Skeletal muscle cell (primary cell): ENCODE data around the gene GM2A.
"Not testable (repeated sequence)": the region's sequence is repeated elsewhere in the genome, so short reads cannot be mapped to it uniquely, and the experiment has no call there.

Source experiments
- DNase-seq: peaks from one replicate; pipeline ENCODE4 v3.0.0-alpha.2; 2010; ENCODE audit warnings: low read depth
- H3K4me3 ChIP-seq: 2 replicates; pipeline ENCODE4 v1.5.1; 2011; ENCODE audit warnings: low read depth, mild to moderate bottlenecking, control low read depth, low read length, moderate library complexity

The GM2A gene

GRCh38 chr5:151225475-151225874 is 27.5 kb upstream of the GM2A start:
- no peak for DNase-seq
- no peak overlapping the region for H3K4me3 ChIP-seq

GRCh38 chr5:151227918-151228447 is 25.0 kb upstream of the GM2A start:
- DNase-seq = no peak
- no peak overlapping the region for H3K4me3 ChIP-seq

DNA sequence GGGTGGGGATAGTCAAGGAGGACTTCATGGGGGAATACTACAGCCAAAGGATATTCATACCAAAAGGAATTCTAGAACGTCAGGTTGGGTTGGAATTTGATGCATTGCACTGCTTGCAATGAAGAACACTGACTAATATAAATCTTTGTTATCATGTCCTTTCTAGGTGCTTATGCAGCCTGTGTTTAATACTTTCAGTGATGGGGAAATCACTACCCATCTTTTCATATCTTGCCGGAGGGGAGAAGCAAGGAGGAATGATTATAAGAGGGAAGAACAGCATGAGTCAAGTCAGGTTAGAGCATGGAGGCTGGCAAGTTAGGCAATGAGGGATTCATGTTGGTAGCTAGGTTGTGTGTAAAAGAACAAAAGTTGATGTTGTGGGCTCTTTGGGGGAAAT is 24.0 kb upstream of the GM2A start:
- DNase-seq = no peak

DNA sequence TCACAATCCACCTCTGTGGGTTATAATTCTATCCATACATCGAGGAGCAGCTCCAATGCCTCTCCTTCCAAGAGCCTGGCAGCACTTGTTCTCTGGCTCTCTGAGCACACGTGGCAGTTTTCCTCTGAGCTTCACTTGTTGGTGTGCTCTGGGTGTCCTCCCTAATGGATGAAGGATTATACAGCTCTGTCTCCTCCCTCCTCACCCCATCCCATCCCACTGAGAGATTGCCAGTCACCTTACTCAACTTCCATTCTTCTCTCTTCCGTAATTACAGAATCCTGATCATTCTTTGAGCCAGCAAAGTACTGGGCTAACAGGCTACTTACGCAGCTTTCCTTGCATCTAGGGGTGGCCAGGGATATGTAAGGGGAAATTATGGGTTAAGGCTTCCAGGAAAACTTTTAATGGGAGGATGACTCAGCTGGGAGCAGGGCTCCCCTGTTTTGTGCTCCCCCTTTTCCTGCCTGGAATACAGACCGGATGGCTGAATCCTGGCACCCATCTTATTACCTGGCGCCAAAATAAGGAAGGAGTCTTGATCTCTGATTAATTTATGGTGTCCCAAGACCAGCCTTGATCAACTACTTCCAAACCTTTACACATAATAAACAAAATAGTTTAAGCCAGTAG is 22.8 kb upstream of the GM2A start:
- DNase-seq = no peak
- H3K4me3 ChIP-seq = no peak overlapping the region

More for the DNA sequence above, 24.0 kb upstream of the GM2A start:
- no peak overlapping the region for H3K4me3 ChIP-seq

- DNase-seq = no peak
- no peak overlapping the region for H3K4me3 ChIP-seq
Observed at GRCh38 chr5:151231359-151231758, 21.6 kb upstream of the GM2A start.

DNA sequence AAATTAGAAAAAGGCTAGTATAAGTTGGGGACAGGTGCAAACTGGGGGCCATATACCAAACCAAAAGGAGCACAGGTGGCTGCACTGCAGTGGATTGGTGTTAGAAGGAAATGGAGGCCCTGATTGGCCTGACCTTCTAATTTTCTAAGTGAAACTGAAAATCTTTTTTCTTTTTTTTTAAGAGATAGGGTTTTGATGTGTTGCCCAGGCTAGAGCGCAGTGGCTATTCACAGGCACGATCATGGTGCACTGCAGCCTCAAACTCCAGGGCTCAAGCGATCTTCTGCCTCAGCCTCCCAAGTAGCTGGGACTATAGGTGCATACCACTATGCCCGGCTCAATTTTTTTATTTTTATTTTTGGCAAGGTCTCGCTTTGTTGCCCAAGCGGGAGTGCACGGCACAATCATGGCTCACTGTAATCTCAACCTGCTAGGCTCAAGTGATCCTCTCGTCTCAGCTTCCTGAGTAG is 19.3 kb upstream of the GM2A start:
- DNase-seq = no peak
- no peak overlapping the region for H3K4me3 ChIP-seq

GRCh38 chr5:151234476-151235238 is 18.3 kb upstream of the GM2A start:
- no peak overlapping the region for H3K4me3 ChIP-seq
- DNase-seq = peak; percentile 42

- DNase-seq, H3K4me3 ChIP-seq: not testable (repeated sequence)
Observed at GRCh38 chr5:151235239-151235571, 17.8 kb upstream of the GM2A start.

GRCh38 chr5:151236888-151237287 is 16.1 kb upstream of the GM2A start:
- no peak overlapping the region for H3K4me3 ChIP-seq
- DNase-seq = no peak

DNA sequence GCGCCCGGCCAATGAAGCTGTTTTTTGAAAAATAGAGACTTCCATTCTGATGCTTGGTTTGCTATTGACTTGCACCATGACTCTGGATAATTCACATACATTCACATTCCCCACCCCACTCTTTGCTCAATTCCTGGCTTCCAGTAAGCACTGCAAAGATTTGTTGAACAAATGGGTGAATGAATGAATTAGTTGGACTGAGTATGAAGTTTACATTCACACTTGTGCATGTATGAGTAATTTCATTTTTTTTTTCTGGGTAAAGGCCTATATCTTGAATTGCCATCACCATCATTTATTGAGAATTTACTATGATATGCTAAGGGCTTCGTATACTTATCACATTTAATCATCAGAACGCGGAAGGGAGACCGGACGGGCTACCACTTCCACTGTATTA is 15.3 kb upstream of the GM2A start:
- H3K4me3 ChIP-seq = no peak overlapping the region
- no peak for DNase-seq

DNA sequence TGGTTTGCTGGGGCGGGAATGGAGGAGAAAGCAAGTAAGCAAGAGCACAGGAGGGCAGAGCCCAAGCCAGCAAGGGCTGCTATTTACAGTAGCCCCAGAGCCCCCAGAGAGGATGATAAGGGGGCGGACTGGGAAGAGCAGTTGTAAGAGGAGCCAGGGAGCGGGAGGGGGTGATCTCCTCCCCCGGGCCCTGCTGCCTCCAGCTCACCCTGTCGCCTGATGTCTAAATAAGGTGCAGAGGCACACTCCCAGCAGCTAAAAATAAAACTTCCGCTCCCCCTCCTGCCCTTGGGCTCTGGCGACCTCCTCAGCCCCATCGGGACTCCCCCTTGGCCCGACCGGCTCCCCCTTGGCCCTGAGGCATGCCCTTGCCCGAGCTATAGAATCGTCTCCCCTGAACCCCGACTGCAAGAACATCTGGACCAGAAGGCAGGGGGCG is 14.7 kb upstream of the GM2A start:
- DNase-seq = no peak
- H3K4me3 ChIP-seq = no peak overlapping the region

GRCh38 chr5:151239237-151239861 is 13.6 kb upstream of the GM2A start:
- no peak overlapping the region for H3K4me3 ChIP-seq
- DNase-seq = peak; percentile 23

- not testable (repeated sequence) for H3K4me3 ChIP-seq, DNase-seq
Observed at GRCh38 chr5:151240268-151240835, 12.6 kb upstream of the GM2A start.

- no peak for DNase-seq
- H3K4me3 ChIP-seq = no peak overlapping the region
Observed at GRCh38 chr5:151240924-151241635, 11.9 kb upstream of the GM2A start.

DNA sequence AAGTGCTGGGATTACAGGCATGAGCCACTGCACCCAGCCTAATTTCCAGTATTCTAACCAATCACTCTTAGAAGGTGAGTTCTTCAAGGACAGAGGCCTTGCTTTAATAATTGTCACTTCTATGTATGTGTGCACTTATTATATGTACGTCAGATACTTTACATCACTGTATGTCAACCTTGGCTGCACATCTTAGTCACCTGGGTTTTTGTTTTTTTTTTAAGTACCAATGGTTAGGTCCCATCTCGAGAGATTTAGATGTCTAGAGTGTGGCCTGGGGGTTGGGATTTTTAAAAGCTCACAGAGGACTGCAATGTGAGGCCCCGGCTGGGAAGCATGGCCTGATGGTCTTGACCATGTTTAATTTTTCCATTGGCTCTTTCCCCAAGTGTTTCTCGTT is 9.9 kb upstream of the GM2A start:
- DNase-seq = no peak
- H3K4me3 ChIP-seq = no peak overlapping the region

- no peak overlapping the region for H3K4me3 ChIP-seq
- no peak for DNase-seq
Observed at GRCh38 chr5:151243564-151243963, 9.4 kb upstream of the GM2A start.

- H3K4me3 ChIP-seq = no peak overlapping the region
- DNase-seq = no peak
Observed at GRCh38 chr5:151244206-151244605, 8.8 kb upstream of the GM2A start.

DNA sequence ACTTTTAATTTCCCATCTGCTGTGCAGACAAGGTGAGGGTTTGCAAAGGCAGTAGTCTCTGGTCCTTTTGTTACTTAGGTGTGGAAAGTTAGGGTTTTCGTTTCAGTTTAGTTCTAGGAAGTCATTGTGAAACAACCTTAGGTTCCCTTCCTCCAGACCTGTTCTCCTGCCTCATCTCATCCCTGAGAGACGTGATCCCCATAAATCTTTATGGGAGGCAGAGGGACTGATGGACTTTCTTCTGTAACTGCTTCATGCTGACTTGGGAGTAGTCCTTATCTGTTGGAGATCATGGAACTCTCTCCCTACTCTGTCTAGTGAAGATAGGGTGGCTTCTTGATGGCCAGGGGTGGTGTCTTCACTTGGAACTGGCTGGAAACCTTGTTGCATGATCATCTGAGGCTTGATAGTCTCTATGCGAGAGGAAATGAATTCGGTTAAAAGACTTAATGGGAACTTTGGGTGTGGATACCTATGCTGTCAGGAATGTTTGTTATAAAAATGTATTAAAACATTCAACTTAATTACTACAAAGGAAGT is 7.2 kb upstream of the GM2A start:
- DNase-seq = no peak
- no peak overlapping the region for H3K4me3 ChIP-seq

DNA sequence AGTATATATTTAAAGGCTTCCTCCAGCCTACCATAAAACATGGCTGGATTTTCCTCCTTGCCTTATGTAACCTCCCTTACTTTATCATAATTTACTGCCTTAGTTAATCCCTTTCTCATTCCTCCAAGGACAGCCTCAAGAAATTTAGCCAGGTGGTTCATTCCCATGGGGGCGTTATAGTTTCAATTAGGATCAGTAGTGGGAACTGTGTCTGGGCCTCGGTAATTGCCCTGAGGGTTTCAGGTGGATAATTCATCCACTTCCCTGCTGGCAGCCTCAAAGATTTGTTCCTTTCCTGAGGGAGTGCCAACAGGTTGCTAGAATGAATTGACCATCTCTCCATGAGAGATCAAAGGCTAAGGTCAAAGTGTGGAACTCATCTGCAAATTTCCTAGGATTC is 4.3 kb upstream of the GM2A start:
- H3K4me3 ChIP-seq = no peak overlapping the region

More for the DNA sequence above, 4.3 kb upstream of the GM2A start:
- DNase-seq = no peak
